ENCODE data around the gene CHD1. TPM values are rescaled to one million over a fixed set of nuclear protein-coding genes. Genes with fewer than 3 reads are reported as not detected.

Gene CHD1
- total and polyA plus RNA-seq, 7 donors = 9.5 to 30.4 (median 13.6) TPM

GRCh38 chr5:98816582-98817222, 112.1 kb downstream of the CHD1 start:
- TF ChIP-seq CTCF (IDR thresholded peaks at IDR 0.05) = no peak
- Histone ChIP-seq H3K36me3 (ENCODE audit: insufficient read depth in 1 of 2, low read depth in 1 of 2) (no peaks in the 10 kb centered on the region), H3K27ac (no peak overlapping the region), H3K4me1 (no peaks in the 10 kb centered on the region), H3K4me3 (no peak overlapping the region), H3K27me3 (ENCODE audit: insufficient read depth in 3 of 3, low read length in 2 of 3) (no peaks in the 10 kb centered on the region), H3K9me3 (peaks cover 7% of the 10 kb centered on the region)
- intact Hi-C loops (cut with DNase I) = no loop called here
- 88 to 92% (median 88%) methylated on average over 6 of the region's 6 CpGs for WGBS, 3 donors
- no peak for ATAC-seq
- DNase-seq = no peak

GRCh38 chr5:98813755-98814154, 115.1 kb downstream of the CHD1 start:
- WGBS, 3 donors = 91 to 96% (median 94%) methylated on average over 3 of the region's 3 CpGs
- H3K27me3 ChIP-seq (ENCODE audit: insufficient read depth in 3 of 3, low read length in 2 of 3) = no peaks in the 10 kb centered on the region
- intact Hi-C loops (cut with DNase I) = no loop called here

GRCh38 chr5:98810206-98810605, 118.6 kb downstream of the CHD1 start:
- DNase-seq (no peak), ATAC-seq (no peak)
- WGBS, 3 donors = 44 to 70% (median 70%) methylated on average over 2 of the region's 2 CpGs
- Histone ChIP-seq H3K27me3 (ENCODE audit: insufficient read depth in 3 of 3, low read length in 2 of 3) (no peaks in the 10 kb centered on the region), H3K36me3 (ENCODE audit: insufficient read depth in 1 of 2, low read depth in 1 of 2) (no peaks in the 10 kb centered on the region), H3K4me1 (no peaks in the 10 kb centered on the region), H3K4me3 (no peak overlapping the region), H3K27ac (no peak overlapping the region), H3K9me3 (peaks cover 14% of the 10 kb centered on the region)
- intact Hi-C loops (cut with DNase I) = no loop called here
- no peak for TF ChIP-seq CTCF (IDR thresholded peaks at IDR 0.05)

More at GRCh38 chr5:98813755-98814154, 115.1 kb downstream of the CHD1 start:
- H3K4me1 ChIP-seq = no peaks in the 10 kb centered on the region
- ATAC-seq = no peak
- TF ChIP-seq CTCF (IDR thresholded peaks at IDR 0.05) = no peak
- H3K36me3 ChIP-seq (ENCODE audit: insufficient read depth in 1 of 2, low read depth in 1 of 2) = no peaks in the 10 kb centered on the region
- DNase-seq = no peak
- H3K9me3 ChIP-seq = no peaks in the 10 kb centered on the region
- H3K27ac ChIP-seq = no peak overlapping the region
- H3K4me3 ChIP-seq = no peak overlapping the region

GRCh38 chr5:98807806-98808205, 121.0 kb downstream of the CHD1 start:
- Histone ChIP-seq H3K9me3 (peaks cover 14% of the 10 kb centered on the region), H3K36me3 (ENCODE audit: insufficient read depth in 1 of 2, low read depth in 1 of 2) (no peaks in the 10 kb centered on the region), H3K4me1 (no peaks in the 10 kb centered on the region), H3K27me3 (ENCODE audit: insufficient read depth in 3 of 3, low read length in 2 of 3) (no peaks in the 10 kb centered on the region), H3K27ac (no peak overlapping the region), H3K4me3 (no peak overlapping the region)
- DNase-seq (no peak), ATAC-seq (no peak)
- intact Hi-C loops (cut with DNase I) = no loop called here
- no peak for TF ChIP-seq CTCF (IDR thresholded peaks at IDR 0.05)

GRCh38 chr5:98805070-98805469, 123.7 kb downstream of the CHD1 start:
- Histone ChIP-seq H3K9me3 (peaks cover 14% of the 10 kb centered on the region), H3K27ac (no peak overlapping the region), H3K4me1 (no peaks in the 10 kb centered on the region), H3K27me3 (ENCODE audit: insufficient read depth in 3 of 3, low read length in 2 of 3) (no peaks in the 10 kb centered on the region), H3K36me3 (ENCODE audit: insufficient read depth in 1 of 2, low read depth in 1 of 2) (no peaks in the 10 kb centered on the region), H3K4me3 (no peak overlapping the region)
- no peak for TF ChIP-seq CTCF (IDR thresholded peaks at IDR 0.05)
- 0 to 52% (median 40%) methylated on average over 1 of the region's 1 CpG for WGBS, 3 donors
- DNase-seq (no peak), ATAC-seq (no peak)
- intact Hi-C loops (cut with DNase I) = no loop called here
